Measurements from ENCODE around the gene PRDM12. TPM values are rescaled to one million over a fixed set of nuclear protein-coding genes. Genes with fewer than 3 reads are reported as not detected.

Gene PRDM12
- total RNA-seq, 2 donors from 2014 or later = not detected

- Histone ChIP-seq H3K4me3 (no peak overlapping the region), H3K4me1 (peaks cover 63% of the 10 kb centered on the region), H3K9me3 (no peaks in the 10 kb centered on the region), H3K27me3 (peaks cover 4 to 64% of the 10 kb centered on the region in 2 donors), H3K27ac (no peak overlapping the region), H3K36me3 (replicated peaks in 1 of 2; ENCODE audit: insufficient read depth in 1 of 2, low read depth in 2 of 2) (no peaks in the 10 kb centered on the region)
- WGBS, 2 donors = 2 to 7% methylated on average over 8 to 26 of the region's 26 CpGs
- no peak for TF ChIP-seq CTCF (IDR thresholded peaks at IDR 0.05)
- no peak for DNase-seq
- no peak for ATAC-seq
- intact Hi-C loops (cut with DNase I) = no loop called here
Measured at GRCh38 chr9:130665029-130665430, 636 bp downstream of the PRDM12 start.

GRCh38 chr9:130665431-130666392 is 1.3 kb downstream of the PRDM12 start:
- H3K4me3 ChIP-seq = no peak overlapping the region
- no peak for ATAC-seq
- no peaks in the 10 kb centered on the region for H3K36me3 ChIP-seq (replicated peaks in 1 of 2; ENCODE audit: insufficient read depth in 1 of 2, low read depth in 2 of 2)
- H3K27me3 ChIP-seq = peaks cover 4 to 59% of the 10 kb centered on the region in 2 donors
- DNase-seq = no peak
- H3K27ac ChIP-seq = no peak overlapping the region
- intact Hi-C loops (cut with DNase I) = no loop called here
- no peak for TF ChIP-seq CTCF (IDR thresholded peaks at IDR 0.05)
- TF ChIP-seq POLR2A (IDR thresholded peaks at IDR 0.05) = no peak
- no peaks in the 10 kb centered on the region for H3K9me3 ChIP-seq
- H3K4me1 ChIP-seq = peaks cover 56% of the 10 kb centered on the region
- WGBS, 2 donors = 3 to 7% methylated on average over 32 to 61 of the region's 61 CpGs

- ATAC-seq = no peak
- TF ChIP-seq CTCF (IDR thresholded peaks at IDR 0.05) (no peak), POLR2A (IDR thresholded peaks at IDR 0.05) (no peak)
- Histone ChIP-seq H3K27ac (no peak overlapping the region), H3K9me3 (no peaks in the 10 kb centered on the region), H3K4me3 (no peak overlapping the region), H3K36me3 (replicated peaks in 1 of 2; ENCODE audit: insufficient read depth in 1 of 2, low read depth in 2 of 2) (no peaks in the 10 kb centered on the region), H3K27me3 (peaks cover 4 to 50% of the 10 kb centered on the region in 2 donors), H3K4me1 (peaks cover 48% of the 10 kb centered on the region)
- DNase-seq = no peak
- 6 to 18% methylated on average over 10 to 47 of the region's 60 CpGs for WGBS, 2 donors
- intact Hi-C loops (cut with DNase I) = no loop called here
Measured at GRCh38 chr9:130666393-130667119, 2.2 kb downstream of the PRDM12 start.

GRCh38 chr9:130667120-130667435 is 2.7 kb downstream of the PRDM12 start:
- H3K27me3 ChIP-seq = peaks cover 2 to 45% of the 10 kb centered on the region in 2 donors
- no peak for ATAC-seq

More at GRCh38 chr9:130667120-130667435, 2.7 kb downstream of the PRDM12 start:
- 48 to 51% methylated on average over 4 of the region's 4 CpGs for WGBS, 2 donors
- intact Hi-C loops (cut with DNase I) = no loop called here
- H3K9me3 ChIP-seq = no peaks in the 10 kb centered on the region
- H3K27ac ChIP-seq = no peak overlapping the region
- H3K36me3 ChIP-seq (replicated peaks in 1 of 2; ENCODE audit: insufficient read depth in 1 of 2, low read depth in 2 of 2) = no peaks in the 10 kb centered on the region
- H3K4me3 ChIP-seq = no peak overlapping the region
- peaks cover 43% of the 10 kb centered on the region for H3K4me1 ChIP-seq
- TF ChIP-seq CTCF (IDR thresholded peaks at IDR 0.05) (no peak), POLR2A (IDR thresholded peaks at IDR 0.05) (no peak)
- DNase-seq = no peak
